HG03175 (cell line): ENCODE data around the gene ZNF654.
"Not testable (repeated sequence)": the region's sequence is repeated elsewhere in the genome, so short reads cannot be mapped to it uniquely, and the experiment has no call there.

Experiments
- ATAC-seq: cut with Tn5 transposase; IDR thresholded peaks from one replicate; pipeline ENCODE4 v1.9.1; 2021; ENCODE audit warnings: mild to moderate bottlenecking, moderate library complexity; ENCODE audit not compliant: unreplicated experiment

ZNF654 gene

GRCh38 chr3:88059380-88060170 lies 520 bp downstream of the ZNF654 start:
- ATAC-seq = peak; percentile 12

DNA sequence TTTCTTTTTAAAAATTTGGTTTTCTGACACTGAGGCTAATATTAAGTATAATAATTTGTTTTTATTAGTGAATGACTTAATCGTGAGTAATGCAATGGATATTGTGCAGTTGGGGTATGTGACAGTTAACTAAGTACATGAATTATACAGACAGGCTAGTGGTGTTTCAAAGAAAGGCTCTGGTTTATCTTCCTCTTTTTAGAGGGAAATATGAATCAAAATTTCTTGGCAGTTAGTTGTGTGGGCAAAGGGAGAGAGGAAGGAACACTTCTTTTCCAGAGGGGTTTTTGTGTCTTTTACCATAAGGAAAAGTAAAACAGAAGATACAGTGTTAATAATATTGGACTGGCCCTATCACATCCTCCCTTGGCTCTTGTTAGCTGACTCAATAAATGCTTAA lies 2.7 kb downstream of the ZNF654 start:
- ATAC-seq = no peak

DNA sequence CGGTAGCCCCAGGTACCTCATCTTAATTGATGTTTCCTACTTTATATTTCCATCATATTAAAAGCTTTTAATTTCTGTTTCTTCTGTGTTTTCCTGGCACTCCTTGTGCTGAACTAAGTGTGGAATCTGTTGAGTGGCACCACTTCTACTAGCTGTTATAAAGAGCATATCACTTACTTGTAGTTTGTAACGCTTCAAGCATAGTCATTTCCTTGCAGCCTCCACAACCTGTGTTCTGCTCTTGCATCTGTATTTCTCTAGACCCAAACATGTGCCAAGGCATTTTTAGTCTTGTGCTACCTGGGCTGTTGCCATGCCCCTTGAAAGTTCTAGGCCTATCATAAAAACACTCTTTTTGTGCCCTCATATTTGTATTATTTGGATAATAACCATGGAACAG lies 16.0 kb downstream of the ZNF654 start:
- no peak for ATAC-seq

- ATAC-seq = no peak
These were observed 16.4 kb downstream of the ZNF654 start for GRCh38 chr3:88075497-88075896.

GRCh38 chr3:88076712-88077111 lies 17.7 kb downstream of the ZNF654 start:
- ATAC-seq = no peak

GRCh38 chr3:88078932-88079331 lies 19.9 kb downstream of the ZNF654 start:
- ATAC-seq = no peak

- no peak for ATAC-seq
These were observed 23.8 kb downstream of the ZNF654 start for GRCh38 chr3:88082854-88083253.

GRCh38 chr3:88084097-88084501 lies 25.0 kb downstream of the ZNF654 start:
- no peak for ATAC-seq

DNA sequence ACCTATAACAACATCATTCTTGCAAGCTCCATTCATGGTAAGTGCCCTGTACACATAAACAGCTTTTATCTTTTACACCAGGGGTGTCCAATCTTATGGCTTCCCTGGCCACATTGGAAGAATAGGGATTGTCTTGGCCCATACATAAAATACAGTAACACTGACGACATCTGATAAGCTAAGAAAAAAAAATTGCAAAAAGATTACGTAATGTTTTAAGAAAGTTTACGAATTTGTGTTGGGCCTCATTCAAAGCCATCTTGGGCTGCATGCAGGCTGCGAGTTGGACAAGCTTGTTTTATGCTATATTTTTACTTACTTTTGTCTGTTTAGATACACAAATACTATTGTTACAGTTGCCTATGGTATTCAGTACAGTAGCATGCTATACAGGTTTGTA lies 31.6 kb downstream of the ZNF654 start:
- ATAC-seq = no peak

GRCh38 chr3:88092270-88092669 lies 33.2 kb downstream of the ZNF654 start:
- ATAC-seq = no peak

DNA sequence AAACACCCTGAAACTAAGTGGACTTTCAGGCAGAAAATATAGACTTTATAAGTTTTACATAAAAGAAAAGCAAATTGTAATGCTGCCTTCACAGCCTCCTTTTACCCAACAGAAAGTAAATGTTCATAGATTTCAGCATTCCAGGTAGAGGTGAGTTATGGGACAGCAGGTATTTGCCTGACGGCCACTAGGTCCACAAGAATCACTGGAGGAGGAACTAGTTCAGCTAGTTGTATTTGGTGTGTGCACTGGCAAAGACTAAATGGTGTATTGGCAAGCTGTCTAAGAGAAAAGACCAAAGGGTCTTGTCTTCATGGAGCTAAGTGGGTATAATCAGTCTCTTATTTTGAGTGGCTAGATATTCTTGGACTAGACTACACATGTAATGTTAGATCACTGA lies 34.2 kb downstream of the ZNF654 start:
- no peak for ATAC-seq

GRCh38 chr3:88101142-88101541 lies 42.1 kb downstream of the ZNF654 start:
- ATAC-seq = no peak

GRCh38 chr3:88105325-88105724 lies 46.3 kb downstream of the ZNF654 start:
- no peak for ATAC-seq

GRCh38 chr3:88112289-88112688 lies 53.2 kb downstream of the ZNF654 start:
- no peak for ATAC-seq

- peak; percentile 92 for ATAC-seq
These were observed 54.5 kb downstream of the ZNF654 start for GRCh38 chr3:88113311-88114162.

DNA sequence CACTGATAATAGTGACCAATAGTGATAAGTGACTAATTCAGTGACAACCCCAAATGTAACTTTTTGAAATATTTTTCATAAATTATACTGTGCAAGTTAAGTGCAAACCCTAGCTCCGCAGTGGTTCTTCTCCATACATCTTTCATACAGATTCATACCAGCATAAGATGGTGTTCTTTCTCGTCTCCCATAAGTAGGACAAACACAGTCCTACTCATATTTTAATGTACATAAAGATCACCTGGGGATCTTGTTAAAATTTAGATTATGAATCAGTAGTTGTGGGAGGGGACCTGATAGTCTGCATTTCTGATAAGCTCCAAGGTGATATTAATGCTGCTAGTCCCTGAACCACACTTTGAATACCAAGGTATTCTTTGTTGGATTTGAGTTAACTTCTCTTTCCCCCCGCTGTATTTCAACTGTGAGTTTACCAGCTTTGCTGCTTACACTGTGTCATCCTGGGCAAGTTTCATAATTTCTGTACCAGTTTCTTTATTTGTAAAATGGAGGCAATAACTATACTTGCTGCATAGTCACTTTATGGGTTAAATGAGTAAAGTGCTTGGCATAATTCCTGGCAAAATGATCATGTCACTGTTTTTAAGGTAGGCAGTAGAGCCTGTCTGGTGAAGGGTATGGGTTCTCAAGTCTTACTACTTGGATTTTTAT lies 56.0 kb downstream of the ZNF654 start:
- no peak for ATAC-seq

GRCh38 chr3:88117683-88118082 lies 58.6 kb downstream of the ZNF654 start:
- ATAC-seq = no peak

- ATAC-seq = not testable (repeated sequence)
These were observed 59.5 kb downstream of the ZNF654 start for GRCh38 chr3:88118603-88119002.

DNA sequence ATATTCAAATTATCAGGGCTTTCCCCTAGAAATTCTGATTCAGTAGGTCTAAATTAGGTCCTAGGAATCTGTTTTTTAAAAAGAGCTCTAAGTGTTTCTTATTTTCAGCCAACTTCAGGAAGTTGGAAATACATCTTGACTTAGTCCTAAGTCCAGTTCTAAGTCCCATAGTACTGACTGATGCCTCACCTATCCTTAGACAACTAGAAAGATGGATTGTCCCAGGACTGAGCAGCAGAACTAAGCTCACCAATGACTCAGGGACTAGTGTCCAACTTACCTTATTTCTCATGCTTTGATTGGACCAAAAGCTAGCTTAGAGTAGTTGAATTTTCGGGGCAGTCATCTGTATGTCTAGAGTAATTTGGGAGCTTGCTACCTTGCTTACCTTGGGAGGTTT lies 64.5 kb downstream of the ZNF654 start:
- ATAC-seq = no peak

DNA sequence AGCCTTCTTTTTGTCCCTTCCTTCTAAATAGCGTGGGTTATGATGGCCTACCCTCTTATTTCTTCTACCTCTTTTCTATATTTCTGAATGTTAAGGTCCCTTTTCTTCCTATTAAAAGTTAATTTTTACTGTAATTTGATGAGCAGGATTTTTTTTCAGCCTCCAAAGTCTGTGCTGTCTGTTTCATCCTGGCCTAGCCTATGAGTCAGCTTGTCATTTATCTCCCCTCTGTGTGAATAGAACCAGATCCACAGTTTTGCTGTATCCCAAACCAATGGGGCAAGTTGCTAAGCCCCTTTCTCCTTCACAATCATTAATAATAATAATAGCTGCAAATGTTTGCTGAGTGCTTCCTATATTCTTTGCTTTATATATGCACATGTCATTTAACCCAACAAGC lies 72.6 kb downstream of the ZNF654 start:
- ATAC-seq = no peak

DNA sequence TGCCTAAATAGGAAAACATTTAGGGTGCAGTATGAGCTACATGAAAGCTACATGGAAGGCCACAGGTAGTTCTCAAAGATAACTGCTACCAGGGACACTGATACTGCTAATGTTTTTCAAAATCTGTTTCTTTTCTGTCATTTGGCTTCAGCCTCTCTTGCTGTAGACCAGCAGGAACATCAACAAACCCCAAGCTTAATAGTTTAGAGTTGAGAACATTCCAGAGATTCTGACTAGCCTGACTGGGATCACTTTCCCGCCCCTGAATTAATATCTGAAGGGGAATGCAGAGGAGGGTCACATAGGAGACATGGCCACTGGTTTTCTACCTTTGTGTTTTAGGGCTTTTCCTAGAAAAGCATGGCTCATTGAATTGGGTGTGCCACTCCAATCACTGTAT lies 73.8 kb downstream of the ZNF654 start:
- ATAC-seq = no peak
